T-helper 1 cell treated with Interleukin-12 subunit alpha and Interleukin-12 subunit beta and Interleukin-4 antibody, amounts not matched to agents 30 ng/mL and 1 ng/mL, for 36 hours (primary cell): Measurements from ENCODE around the gene NR1I2. TPM values are rescaled to one million over a fixed set of nuclear protein-coding genes. Genes with fewer than 3 reads are reported as not detected.

Source experiments
- intact Hi-C: fragments of 100-400 bp; cut with micrococcal nuclease; formaldehyde crosslinking; loops from one replicate; pipeline ENCODE4 v1.15.1; 2024
- total RNA-seq: library from RNA; stranded (reverse); gene quantifications from 2 replicates; pipeline ENCODE4 v1.2.3, GENCODE V29; 2022

Gene NR1I2
- total RNA-seq, 1 donor from 2014 or later = not detected

DNA sequence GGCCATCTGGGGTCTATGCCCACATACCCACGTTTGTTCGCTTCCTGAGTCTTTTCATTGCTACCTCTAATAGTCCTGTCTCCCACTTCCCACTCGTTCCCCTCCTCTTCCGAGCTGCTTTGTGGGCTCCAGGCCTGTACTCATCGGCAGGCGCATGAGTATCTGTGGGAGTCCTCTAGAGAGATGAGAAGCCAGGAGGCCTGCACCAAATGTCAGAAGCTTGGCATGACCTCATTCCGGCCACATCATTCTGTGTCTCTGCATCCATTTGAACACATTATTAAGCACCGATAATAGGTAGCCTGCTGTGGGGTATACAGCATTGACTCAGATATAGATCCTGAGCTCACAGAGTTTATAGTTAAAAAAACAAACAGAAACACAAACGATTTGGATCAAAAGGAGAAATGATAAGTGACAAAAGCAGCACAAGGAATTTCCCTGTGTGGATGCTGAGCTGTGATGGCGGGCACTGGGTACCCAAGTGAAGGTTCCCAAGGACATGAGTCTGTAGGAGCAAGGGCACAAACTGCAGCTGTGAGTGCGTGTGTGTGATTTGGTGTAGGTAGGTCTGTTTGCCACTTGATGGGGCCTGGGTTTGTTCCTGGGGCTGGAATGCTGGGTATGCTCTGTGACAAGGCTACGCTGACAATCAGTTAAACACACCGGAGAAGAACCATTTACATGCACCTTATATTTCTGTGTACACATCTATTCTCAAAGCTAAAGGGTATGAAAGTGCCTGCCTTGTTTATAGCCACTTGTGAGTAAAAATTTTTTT is 35.9 kb downstream of the NR1I2 start:
- intact Hi-C loops = no loop called here

DNA sequence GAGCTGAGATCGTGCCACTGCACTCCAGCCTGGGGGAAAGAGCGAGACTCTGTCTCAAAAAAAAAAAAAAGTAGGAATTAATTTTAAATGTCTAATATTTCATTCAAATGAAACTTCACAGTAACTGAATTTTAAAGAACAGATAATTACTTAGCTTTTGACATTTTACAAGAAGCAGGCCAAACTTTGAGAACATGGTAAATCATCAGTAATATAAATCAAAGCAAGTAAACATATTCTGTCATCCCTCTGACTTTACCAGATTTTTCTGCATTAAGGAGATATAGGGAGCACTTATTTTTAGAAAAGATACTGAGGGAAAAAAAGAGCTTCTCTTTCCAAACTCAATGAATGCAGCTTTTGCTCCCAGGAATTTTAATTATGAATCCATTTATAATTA is 37.0 kb downstream of the NR1I2 start:
- intact Hi-C loops = no loop called here

DNA sequence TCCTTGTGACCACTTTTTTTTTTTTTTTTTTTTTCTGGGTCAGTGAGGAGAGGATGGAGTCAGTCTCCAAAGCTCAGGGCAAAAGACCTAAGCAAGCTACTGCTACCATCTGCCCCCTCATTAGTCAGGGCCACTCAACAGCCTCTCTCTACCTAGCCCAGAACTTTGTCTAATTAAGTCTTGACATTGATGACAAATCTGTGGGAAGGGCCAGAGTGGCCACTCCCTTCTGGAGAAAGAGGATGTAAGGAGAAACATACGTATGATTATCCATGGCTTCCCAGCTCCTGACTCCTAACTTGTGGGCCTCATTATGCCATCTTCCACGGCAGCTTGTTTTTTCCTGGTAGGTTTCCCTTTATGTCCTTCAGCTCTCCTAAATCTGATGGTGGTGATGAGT is 37.9 kb downstream of the NR1I2 start:
- intact Hi-C loops = loop anchor here (2.0 to 5.0 kb wide), 3 partner anchors 327 to 737 kb away; no protein-coding TSS in a partner anchor

DNA sequence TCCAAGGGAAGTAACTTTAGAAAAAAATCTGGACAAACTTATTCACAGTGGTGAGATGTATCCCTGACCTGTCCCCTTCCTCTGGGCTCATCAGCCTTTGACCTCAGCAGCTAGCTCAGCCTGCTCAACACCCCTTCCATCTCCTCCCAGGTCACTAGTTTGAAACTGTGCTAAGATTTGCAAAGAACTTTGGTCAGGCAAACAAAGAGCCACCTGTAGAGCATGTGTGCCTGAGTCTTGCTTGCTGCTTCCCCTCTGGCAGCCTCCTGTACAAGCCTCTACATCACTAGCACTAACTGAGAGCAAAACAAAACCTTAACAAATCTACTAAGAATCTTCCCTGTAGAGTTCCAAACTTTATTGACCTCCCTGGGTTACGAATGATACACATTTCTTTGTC is 43.9 kb downstream of the NR1I2 start:
- intact Hi-C loops = no loop called here

DNA sequence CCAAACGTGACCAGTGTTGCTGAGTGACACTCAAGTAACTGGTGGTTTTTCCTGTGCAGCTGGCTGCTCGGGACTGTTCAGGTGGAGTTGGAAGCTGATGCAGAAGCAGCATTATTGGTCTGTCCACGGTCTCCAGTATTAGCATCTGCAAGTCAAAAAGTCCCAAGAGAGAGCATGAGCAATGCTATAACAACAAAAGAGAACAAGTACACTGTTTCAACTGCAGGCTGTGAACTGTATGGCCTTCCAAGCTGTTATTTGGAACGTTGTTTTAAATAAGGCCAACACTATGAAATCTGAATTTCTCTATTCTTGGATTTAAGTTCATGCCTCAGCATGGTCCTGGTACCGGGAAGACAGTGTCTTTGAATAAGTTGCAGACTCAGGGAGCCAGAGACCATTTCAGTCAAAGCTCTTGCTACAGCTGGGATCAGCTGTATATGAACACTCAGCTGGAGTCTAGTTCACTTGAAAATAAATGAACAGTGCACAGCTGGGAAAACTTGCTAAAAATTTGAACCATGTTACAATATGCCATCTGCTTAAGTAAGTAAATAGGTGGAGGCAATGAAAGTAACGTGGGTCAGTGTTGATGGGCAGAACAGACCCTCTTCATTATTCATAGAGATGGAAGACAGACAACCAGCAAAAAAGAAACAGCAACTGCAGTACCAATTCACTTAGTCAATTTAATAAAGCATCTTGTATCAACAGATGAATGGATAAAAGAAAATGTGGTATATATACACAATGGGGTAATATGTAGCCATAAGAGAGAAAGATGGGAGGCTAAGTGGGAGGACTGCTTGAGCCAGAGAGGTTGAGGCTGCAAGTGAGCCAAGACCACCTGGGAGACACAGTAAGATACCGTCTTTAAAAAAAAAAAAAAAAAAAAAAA is 45.1 kb downstream of the NR1I2 start:
- intact Hi-C loops = no loop called here

DNA sequence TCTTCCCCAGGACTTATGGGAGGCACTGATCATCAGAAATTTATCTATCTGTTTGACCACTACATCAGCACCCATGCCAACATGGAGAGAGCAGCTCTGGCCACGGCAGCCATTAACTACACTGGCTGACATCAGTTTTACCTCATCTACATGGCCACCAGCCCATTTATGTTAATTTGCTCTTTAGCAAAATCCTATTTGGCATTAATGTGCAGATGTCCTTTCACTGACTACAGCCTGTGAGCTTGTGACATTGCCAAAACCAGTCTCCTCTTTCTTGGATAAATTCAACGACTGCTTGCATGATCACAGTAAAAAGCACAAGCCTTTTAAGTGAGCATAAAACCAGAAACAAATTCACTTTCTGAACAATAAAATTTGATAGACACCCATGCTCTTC is 47.5 kb downstream of the NR1I2 start:
- intact Hi-C loops = no loop called here

DNA sequence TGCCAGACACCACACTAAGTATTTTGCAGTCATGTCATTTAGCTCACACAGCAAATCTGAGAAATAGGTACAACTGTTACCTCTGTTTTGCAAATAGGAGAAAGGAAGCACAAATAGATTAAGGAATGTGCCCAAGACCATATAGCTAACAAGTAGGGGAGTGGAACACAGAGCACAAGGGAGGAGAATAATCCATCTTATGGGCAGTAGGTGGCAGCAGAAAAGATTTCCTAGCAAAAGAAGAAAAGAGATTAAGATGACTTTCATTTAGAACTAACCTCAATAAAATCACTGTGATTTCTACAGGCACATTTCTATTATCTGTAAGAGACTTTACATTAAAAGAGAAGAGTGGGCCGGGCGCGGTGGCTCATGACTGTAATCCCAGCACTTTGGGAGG is 49.1 kb downstream of the NR1I2 start:
- intact Hi-C loops = no loop called here

DNA sequence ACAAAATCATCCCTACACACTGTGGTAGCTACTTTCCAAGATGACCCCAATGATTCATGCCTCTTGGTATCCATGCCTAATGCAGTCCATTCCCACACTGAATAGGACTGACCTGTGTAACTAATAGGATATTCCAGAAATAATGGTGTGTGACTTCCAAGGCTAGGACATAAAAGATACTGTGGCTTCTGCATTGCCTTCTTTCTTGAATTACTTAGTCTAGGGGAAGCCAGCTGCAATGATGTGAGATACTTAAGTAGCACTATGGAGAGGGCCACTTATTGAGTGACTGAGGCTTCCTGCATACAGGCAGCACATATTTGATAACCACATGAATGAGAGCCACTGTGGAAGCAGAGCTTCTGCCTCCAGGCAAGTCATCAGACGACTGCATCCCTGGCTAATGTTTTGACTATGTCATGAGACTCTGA is 50.1 kb downstream of the NR1I2 start:
- intact Hi-C loops = no loop called here

DNA sequence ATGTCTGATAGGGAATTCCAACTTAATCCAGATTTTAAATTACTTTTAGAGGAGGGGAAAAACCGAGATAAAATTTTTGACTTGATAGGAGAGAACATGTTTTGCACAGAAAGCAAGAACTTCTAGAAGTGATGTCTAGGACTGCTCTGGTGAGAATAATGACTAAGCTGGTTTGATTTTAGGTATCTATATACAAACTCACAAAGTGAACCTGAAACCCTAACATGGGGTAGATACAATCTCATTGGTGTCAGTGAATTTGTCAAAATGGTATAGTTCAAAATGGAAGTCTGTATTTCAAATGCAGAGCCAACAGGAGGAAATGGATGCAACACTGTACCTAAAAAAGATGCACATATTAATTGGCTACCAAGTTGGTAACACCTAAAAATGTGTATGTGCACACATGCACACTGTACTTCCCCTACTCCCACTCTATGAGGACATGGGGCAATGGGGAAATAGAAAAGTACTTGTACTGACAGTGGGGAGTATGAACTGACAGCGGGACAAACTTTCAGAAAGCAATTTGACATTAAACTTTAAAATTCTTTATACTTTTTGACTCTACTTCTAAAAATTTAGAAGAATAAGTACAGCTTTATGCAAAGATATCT is 53.0 kb downstream of the NR1I2 start:
- intact Hi-C loops = no loop called here

DNA sequence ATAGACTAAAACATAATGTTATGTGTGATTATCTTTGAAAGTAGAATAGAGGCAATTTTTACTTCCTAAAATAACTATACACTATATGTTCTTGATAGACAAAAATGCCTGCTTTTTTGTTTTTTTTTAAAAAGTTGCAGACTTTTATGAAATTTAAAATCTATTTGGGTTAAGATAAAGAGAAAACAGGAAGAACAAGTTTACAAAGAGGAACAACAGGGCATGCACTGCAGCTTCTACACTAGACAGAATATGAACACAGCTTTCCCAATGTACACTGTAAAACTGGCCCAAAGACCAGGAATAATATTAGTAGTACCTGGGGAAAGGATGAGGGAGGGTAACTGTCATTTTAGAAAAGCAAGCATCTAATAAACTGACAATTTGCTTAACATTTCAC is 53.7 kb downstream of the NR1I2 start:
- intact Hi-C loops = no loop called here

DNA sequence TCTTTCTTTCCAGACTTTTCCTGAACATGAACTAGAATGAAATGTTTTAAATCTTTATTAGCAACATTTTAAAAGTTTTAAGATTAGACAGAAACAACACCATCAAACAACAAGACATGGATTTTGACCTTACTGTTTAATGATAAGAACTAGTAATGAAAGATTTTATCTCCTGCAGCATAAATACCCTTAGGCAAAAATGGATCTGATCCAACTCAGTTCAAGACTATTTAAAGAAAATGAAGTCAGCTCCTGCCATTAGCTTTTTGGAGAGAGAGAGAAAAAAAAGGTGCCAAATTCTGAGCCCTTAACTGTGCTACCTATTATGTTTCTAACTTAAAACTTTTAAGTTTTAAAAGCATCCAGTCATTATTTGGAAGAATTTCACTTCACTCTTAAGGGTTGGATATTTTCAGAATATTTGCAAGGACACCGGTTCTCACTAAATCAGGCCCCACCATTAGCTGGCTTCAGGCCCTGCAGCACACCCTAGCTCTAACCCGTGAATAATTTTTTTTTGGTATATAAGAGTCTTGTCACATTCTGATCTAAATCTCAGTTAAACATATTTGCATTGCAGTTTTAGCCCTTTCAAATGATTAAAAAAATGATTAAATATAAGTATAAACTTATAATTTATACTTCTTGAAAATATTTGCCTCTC is 60.0 kb downstream of the NR1I2 start:
- intact Hi-C loops = no loop called here

DNA sequence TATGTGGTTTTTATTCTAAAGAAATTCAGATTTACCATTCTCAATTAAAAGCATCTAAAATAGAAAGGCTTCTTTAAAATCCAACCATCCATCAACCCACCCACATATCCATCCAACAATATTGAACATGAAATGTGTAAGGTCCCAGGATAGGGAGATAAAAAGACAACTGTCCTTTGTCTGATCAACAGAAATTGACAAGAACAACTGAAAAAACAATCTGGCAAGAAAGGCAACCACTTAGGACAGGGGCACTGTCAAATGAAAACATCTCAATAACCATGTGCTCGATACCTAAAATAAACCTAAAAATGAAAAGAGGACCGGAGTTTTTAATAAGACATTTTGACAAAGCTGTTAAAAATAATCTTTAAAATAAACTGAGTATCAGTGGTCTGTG is 67.2 kb downstream of the NR1I2 start:
- intact Hi-C loops = no loop called here

DNA sequence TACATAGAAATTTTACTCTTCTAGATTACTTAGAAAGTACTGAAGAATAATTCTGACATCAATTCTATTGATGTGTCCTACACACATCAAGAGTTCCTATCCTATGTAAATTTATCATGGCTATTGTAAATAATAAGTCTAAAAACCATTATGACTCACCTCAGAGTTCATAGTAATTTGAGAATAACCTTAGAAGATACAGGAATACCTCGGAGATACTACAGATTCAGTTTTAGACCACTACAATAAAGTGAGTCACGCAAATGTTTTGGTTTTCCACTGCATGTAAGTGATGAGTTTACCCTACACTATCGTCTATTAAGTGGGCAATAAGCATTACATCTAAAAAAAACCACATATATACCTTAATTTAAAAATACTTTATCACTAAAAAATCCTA is 74.8 kb downstream of the NR1I2 start:
- intact Hi-C loops = no loop called here

DNA sequence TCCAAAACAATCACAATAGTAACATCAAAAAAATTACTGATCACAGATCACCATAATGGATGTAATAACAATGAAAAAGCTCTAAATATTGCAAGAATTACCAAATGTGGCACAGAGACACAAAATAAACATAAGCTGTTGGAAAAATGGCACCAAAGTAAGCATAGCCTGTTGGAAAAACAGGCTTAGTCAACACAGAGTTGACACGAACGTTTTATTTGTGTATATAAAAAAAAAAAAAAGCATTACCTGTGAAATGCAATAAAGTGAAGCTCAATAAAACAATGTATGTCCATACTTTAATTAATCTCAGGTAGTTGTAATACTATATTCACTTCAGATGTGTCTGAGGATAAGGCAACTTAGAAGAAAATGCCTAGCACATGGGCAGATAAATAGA is 77.1 kb downstream of the NR1I2 start:
- intact Hi-C loops = no loop called here

DNA sequence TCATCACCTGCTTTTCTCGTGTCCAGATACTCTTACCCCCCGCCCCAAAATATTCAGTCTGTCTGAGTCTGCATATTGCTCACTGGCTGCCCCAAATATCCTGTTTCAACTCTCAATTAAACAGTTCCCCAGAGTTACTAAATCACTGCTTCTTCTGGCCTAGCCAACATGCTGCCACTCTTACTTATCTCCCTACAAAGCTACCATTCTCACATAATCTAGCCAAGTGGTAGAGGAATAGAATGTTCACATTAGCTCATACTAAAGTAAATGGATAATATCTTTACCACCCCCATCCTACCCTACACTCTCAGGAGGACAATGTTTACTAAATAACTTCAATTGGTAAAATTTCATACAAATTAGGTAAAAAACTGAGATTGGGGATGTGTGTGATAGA is 77.8 kb downstream of the NR1I2 start:
- intact Hi-C loops = no loop called here

DNA sequence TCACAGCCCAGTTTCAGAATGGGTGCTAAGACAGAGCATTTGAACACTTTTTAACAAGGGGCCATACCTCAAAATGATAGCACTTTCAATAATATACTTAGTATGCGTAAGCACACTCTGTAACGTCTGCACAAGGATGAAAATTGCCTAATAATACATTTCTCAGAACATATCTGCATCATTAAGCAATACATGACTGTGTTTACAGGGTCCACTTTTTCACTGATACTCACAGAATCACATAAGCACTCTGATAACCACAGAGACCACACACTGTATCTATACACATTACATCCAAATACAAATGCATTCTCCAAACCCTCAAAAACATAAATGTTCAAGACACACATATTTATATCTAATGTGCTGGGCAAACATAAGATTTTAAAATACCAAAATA is 79.8 kb downstream of the NR1I2 start:
- intact Hi-C loops = no loop called here

DNA sequence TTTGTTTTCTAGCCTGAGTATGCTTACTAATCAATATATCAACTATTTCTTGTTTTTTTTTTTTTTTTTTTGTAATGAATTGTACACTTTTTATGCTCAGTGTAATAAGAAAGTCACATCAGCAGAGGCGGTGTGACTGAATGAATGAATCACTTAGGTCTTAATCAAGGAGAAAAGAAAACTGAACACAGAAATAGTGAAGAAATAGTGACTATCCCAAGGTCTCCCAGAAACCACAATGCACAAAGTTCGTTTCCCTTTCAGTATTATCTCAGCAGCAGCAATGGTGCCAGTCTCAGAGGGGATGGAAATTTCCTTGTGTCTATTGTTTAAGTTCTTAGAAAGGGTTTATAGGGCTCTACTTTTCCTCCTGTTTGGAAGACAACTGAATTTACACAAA is 80.7 kb downstream of the NR1I2 start:
- intact Hi-C loops = no loop called here

DNA sequence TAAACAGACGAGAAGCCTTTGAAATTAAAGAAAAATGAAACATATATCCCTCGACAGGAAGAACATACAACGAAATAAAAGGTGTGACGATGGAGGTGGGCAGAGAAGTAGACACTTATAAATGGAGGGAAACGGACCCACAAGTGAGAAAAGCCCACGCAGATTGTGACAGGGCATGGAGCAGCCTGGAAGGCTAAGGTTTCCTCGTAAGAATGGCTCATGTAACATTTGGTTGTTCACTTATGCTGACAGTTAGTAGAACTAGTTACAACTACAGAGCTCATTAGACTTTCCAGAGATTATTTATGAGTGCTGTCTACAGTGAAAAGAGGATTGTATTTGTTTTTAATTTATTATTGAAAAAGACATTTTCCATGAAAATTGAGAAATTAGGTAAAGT is 82.6 kb downstream of the NR1I2 start:
- intact Hi-C loops = no loop called here
